ENCODE results near the gene BCL2L11. TPM values are rescaled to one million over a fixed set of nuclear protein-coding genes. Genes with fewer than 3 reads are reported as not detected.

Gene BCL2L11
- total RNA-seq, 6 experiments from 2014 or later: 0.67 to 0.95 (median 0.81) TPM

- no peak overlapping the region for H3K27ac Mint-ChIP-seq
- peaks cover 28% of the 10 kb centered on the region for H3K27me3 Mint-ChIP-seq (ENCODE audit: insufficient read depth)
- no peaks in the 10 kb centered on the region for H3K9me3 Mint-ChIP-seq
Observed at GRCh38 chr2:111101592-111101991, 19.1 kb upstream of the BCL2L11 start.

GRCh38 chr2:111102216-111102615 is 18.5 kb upstream of the BCL2L11 start:
- Mint-ChIP-seq H3K27ac (no peak overlapping the region), H3K4me3 (no peak overlapping the region), H3K9me3 (no peaks in the 10 kb centered on the region), H3K27me3 (ENCODE audit: insufficient read depth) (peaks cover 29% of the 10 kb centered on the region), H3K36me3 (ENCODE audit: low read depth) (no peaks in the 10 kb centered on the region), H3K4me1 (ENCODE audit: low read depth) (no peaks in the 10 kb centered on the region)
- DNase-seq: no peak
- TF ChIP-seq CTCF (IDR thresholded peaks at IDR 0.05): no peak

More at GRCh38 chr2:111101592-111101991, 19.1 kb upstream of the BCL2L11 start:
- Mint-ChIP-seq H3K36me3 (ENCODE audit: low read depth) (no peaks in the 10 kb centered on the region), H3K4me1 (ENCODE audit: low read depth) (no peaks in the 10 kb centered on the region), H3K4me3 (no peak overlapping the region)
- no peak for DNase-seq
- TF ChIP-seq CTCF (IDR thresholded peaks at IDR 0.05): no peak

GRCh38 chr2:111105926-111106325 is 14.8 kb upstream of the BCL2L11 start:
- H3K9me3 Mint-ChIP-seq: no peaks in the 10 kb centered on the region
- H3K36me3 Mint-ChIP-seq (ENCODE audit: low read depth): no peaks in the 10 kb centered on the region
- DNase-seq: no peak
- H3K4me1 Mint-ChIP-seq (ENCODE audit: low read depth): peaks cover 5% of the 10 kb centered on the region; the same call in 1 of the 2 replicates
- no peak overlapping the region for H3K4me3 Mint-ChIP-seq
- no peak overlapping the region for H3K27ac Mint-ChIP-seq
- no peak for TF ChIP-seq CTCF (IDR thresholded peaks at IDR 0.05)
- peaks cover 32% of the 10 kb centered on the region for H3K27me3 Mint-ChIP-seq (ENCODE audit: insufficient read depth)

GRCh38 chr2:111106706-111107105 is 14.0 kb upstream of the BCL2L11 start:
- DNase-seq: no peak
- H3K9me3 Mint-ChIP-seq: no peaks in the 10 kb centered on the region
- no peaks in the 10 kb centered on the region for H3K36me3 Mint-ChIP-seq (ENCODE audit: low read depth)
- no peak for TF ChIP-seq CTCF (IDR thresholded peaks at IDR 0.05)
- H3K27ac Mint-ChIP-seq: no peak overlapping the region
- peaks cover 34% of the 10 kb centered on the region for H3K27me3 Mint-ChIP-seq (ENCODE audit: insufficient read depth)
- H3K4me3 Mint-ChIP-seq: no peak overlapping the region
- H3K4me1 Mint-ChIP-seq (ENCODE audit: low read depth): peaks cover 5% of the 10 kb centered on the region; the same call in 1 of the 2 replicates

- no peak for TF ChIP-seq CTCF (IDR thresholded peaks at IDR 0.05)
- H3K27ac Mint-ChIP-seq: no peak overlapping the region
- peaks cover 41% of the 10 kb centered on the region for H3K27me3 Mint-ChIP-seq (ENCODE audit: insufficient read depth)
- no peak overlapping the region for H3K4me3 Mint-ChIP-seq
- DNase-seq: no peak
- no peaks in the 10 kb centered on the region for H3K9me3 Mint-ChIP-seq
- no peaks in the 10 kb centered on the region for H3K36me3 Mint-ChIP-seq (ENCODE audit: low read depth)
- peaks cover 5% of the 10 kb centered on the region; the same call in 1 of the 2 replicates for H3K4me1 Mint-ChIP-seq (ENCODE audit: low read depth)
Observed at GRCh38 chr2:111108745-111109271, 11.9 kb upstream of the BCL2L11 start.

Measured in HFFc6 (cell line).